ENCODE results near the gene SARM1. TPM values are rescaled to one million over a fixed set of nuclear protein-coding genes. Genes with fewer than 3 reads are reported as not detected.

Gene SARM1
- total and polyA plus RNA-seq, 4 donors, result 13.1 to 52.0 (median 34.3) TPM

DNA sequence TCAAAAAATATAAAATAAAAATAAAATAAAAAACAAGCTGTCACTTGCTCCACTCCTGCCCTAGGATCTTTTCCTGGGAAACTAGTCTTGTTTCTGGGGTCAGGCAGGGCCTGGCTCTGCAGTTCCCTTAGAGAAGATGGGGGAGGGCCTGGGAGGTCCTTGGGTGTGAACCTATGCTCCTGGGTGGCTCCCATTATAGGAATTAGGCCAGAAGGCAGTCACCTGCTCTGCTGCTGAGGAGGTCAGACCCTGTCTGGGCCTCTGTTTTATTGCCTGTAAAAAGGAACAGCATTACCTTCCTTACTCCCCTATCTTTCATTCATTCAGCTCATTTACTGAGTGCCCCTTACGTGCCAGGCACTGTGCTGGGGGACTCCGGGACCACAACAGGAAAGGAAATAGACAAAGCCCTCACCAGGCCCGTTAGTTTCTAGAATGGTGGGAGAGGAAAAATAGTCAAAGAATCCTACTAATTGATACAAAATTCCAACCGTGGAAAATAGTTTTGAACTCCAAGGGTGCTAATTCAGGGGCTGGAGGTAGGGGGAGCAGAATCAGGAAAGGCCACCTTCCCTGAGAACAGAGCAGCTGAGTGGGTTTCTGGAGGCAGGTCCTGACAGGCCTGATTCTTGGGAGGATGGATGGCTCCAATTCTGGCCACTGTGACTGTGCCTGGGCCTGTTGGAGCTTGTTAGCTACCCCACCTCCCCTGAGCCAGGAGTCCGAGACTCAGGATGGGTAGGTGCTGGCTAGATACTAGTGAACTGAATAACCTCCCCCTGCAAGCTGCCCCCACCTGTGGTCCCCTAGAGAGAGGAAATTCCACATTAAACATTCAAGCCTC is 35.9 kb downstream of the SARM1 start:
- peaks cover 25% of the 10 kb centered on the region for H3K4me1 ChIP-seq (ENCODE audit: control insufficient read depth, insufficient read depth, low read length)
- no peak for DNase-seq (ENCODE audit: low read depth in 4 of 6, low spot score in 6 of 6)
- no peaks in the 10 kb centered on the region for H3K27me3 ChIP-seq (ENCODE audit: control insufficient read depth, insufficient read depth, low read length)
- no peaks in the 10 kb centered on the region for H3K36me3 ChIP-seq (ENCODE audit: control insufficient read depth, insufficient read depth, low read length)
- no peaks in the 10 kb centered on the region for H3K9me3 ChIP-seq (ENCODE audit: control insufficient read depth, insufficient read depth, low read length)
- no peak overlapping the region for H3K4me3 ChIP-seq (ENCODE audit: low read depth, low read length)
- no peak overlapping the region for H3K27ac ChIP-seq (ENCODE audit: low read depth, low read length)
- no CpG with 5 or more reads among the region's 5 CpGs for WGBS (ENCODE audit: insufficient coverage)

- H3K27me3 ChIP-seq (ENCODE audit: control insufficient read depth, insufficient read depth, low read length), result no peaks in the 10 kb centered on the region
- H3K4me1 ChIP-seq (ENCODE audit: control insufficient read depth, insufficient read depth, low read length), result peaks cover 25% of the 10 kb centered on the region
- H3K4me3 ChIP-seq (ENCODE audit: low read depth, low read length), result no peak overlapping the region
- H3K27ac ChIP-seq (ENCODE audit: low read depth, low read length), result no peak overlapping the region
- WGBS (ENCODE audit: insufficient coverage), result 92% methylated on average over 1 of the region's 1 CpG
- no peaks in the 10 kb centered on the region for H3K9me3 ChIP-seq (ENCODE audit: control insufficient read depth, insufficient read depth, low read length)
- DNase-seq (ENCODE audit: low read depth in 4 of 6, low spot score in 6 of 6), result no peak
- H3K36me3 ChIP-seq (ENCODE audit: control insufficient read depth, insufficient read depth, low read length), result no peaks in the 10 kb centered on the region
Observed at GRCh38 chr17:28407974-28408306, 36.4 kb downstream of the SARM1 start.

- Histone ChIP-seq H3K36me3 (ENCODE audit: control insufficient read depth, insufficient read depth, low read length) (no peaks in the 10 kb centered on the region), H3K27me3 (ENCODE audit: control insufficient read depth, insufficient read depth, low read length) (peaks cover 7% of the 10 kb centered on the region), H3K9me3 (ENCODE audit: control insufficient read depth, insufficient read depth, low read length) (no peaks in the 10 kb centered on the region), H3K27ac (ENCODE audit: low read depth, low read length) (no peak overlapping the region), H3K4me3 (ENCODE audit: low read depth, low read length) (no peak overlapping the region), H3K4me1 (ENCODE audit: control insufficient read depth, insufficient read depth, low read length) (no peaks in the 10 kb centered on the region)
- no CpG with 5 or more reads among the region's 3 CpGs for WGBS (ENCODE audit: insufficient coverage)
- DNase-seq (ENCODE audit: low read depth in 4 of 6, low spot score in 6 of 6), result no peak
Observed at GRCh38 chr17:28412099-28412498, 40.6 kb downstream of the SARM1 start.

GRCh38 chr17:28413804-28414203 is 42.3 kb downstream of the SARM1 start:
- WGBS (ENCODE audit: insufficient coverage), result 79% methylated on average over 3 of the region's 7 CpGs
- no peaks in the 10 kb centered on the region for H3K36me3 ChIP-seq (ENCODE audit: control insufficient read depth, insufficient read depth, low read length)
- DNase-seq (ENCODE audit: low read depth in 4 of 6, low spot score in 6 of 6), result no peak
- no peaks in the 10 kb centered on the region for H3K9me3 ChIP-seq (ENCODE audit: control insufficient read depth, insufficient read depth, low read length)
- H3K27me3 ChIP-seq (ENCODE audit: control insufficient read depth, insufficient read depth, low read length), result peaks cover 7% of the 10 kb centered on the region
- no peak overlapping the region for H3K27ac ChIP-seq (ENCODE audit: low read depth, low read length)
- H3K4me1 ChIP-seq (ENCODE audit: control insufficient read depth, insufficient read depth, low read length), result no peaks in the 10 kb centered on the region
- no peak overlapping the region for H3K4me3 ChIP-seq (ENCODE audit: low read depth, low read length)

DNA sequence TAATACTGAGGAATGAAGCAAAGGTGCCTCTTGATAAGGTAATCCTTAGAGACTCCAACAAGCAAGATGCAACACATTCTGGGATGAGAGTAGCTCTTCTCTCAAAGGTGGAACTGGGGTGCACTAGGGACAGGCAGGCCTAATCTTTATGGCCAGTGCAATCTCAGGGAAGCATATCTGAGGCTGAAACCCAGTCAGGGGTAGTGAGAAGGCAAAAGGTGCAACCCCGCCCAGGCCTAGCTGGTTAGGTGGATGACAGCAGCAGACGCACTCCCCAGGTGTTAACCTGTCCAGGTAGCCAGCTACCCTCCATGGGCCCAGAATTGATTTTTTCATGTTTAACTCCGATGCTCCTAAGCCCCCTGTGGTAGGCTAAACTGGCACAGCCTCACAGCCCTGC is 44.4 kb downstream of the SARM1 start:
- Histone ChIP-seq H3K27me3 (ENCODE audit: control insufficient read depth, insufficient read depth, low read length) (peaks cover 7% of the 10 kb centered on the region), H3K27ac (ENCODE audit: low read depth, low read length) (no peak overlapping the region), H3K36me3 (ENCODE audit: control insufficient read depth, insufficient read depth, low read length) (no peaks in the 10 kb centered on the region), H3K4me3 (ENCODE audit: low read depth, low read length) (no peak overlapping the region), H3K4me1 (ENCODE audit: control insufficient read depth, insufficient read depth, low read length) (no peaks in the 10 kb centered on the region), H3K9me3 (ENCODE audit: control insufficient read depth, insufficient read depth, low read length) (no peaks in the 10 kb centered on the region)
- 92% methylated on average over 3 of the region's 3 CpGs for WGBS (ENCODE audit: insufficient coverage)
- DNase-seq (ENCODE audit: low read depth in 4 of 6, low spot score in 6 of 6), result no peak

- Histone ChIP-seq H3K36me3 (ENCODE audit: control insufficient read depth, insufficient read depth, low read length) (no peaks in the 10 kb centered on the region), H3K27me3 (ENCODE audit: control insufficient read depth, insufficient read depth, low read length) (peaks cover 7% of the 10 kb centered on the region), H3K4me3 (ENCODE audit: low read depth, low read length) (no peak overlapping the region), H3K4me1 (ENCODE audit: control insufficient read depth, insufficient read depth, low read length) (no peaks in the 10 kb centered on the region), H3K9me3 (ENCODE audit: control insufficient read depth, insufficient read depth, low read length) (no peaks in the 10 kb centered on the region), H3K27ac (ENCODE audit: low read depth, low read length) (no peak overlapping the region)
- 23% methylated on average over 12 of the region's 13 CpGs for WGBS (ENCODE audit: insufficient coverage)
- DNase-seq (ENCODE audit: low read depth in 4 of 6, low spot score in 6 of 6), result no peak
Observed at GRCh38 chr17:28416703-28417311, 45.3 kb downstream of the SARM1 start.

DNA sequence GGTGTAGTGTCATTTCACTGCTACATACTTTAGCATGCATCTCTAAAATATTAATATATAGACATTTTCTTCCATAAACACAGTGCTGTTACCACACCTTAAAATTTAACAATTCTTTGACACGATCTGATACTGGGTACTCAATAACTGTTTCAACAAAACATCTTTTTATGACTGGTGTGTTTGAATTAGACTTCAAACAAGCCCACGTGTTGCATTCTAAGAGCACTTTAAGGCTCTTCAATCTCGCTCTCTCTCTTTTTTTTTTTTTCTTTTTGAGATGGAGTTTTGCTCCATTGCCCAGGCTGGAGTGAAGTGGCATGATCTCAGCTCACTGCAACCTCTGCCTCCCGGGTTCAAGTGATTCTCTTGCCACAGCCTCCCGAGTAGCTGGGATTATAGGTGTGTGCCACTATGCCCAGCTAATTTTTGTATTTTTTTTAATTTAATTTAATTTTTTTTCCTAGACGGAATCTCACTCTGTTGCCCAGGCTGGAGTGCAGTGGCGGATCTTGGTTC is 50.4 kb downstream of the SARM1 start:
- Histone ChIP-seq H3K27me3 (ENCODE audit: control insufficient read depth, insufficient read depth, low read length) (no peaks in the 10 kb centered on the region), H3K27ac (ENCODE audit: low read depth, low read length) (no peak overlapping the region), H3K36me3 (ENCODE audit: control insufficient read depth, insufficient read depth, low read length) (no peaks in the 10 kb centered on the region), H3K4me3 (ENCODE audit: low read depth, low read length) (no peak overlapping the region), H3K4me1 (ENCODE audit: control insufficient read depth, insufficient read depth, low read length) (no peaks in the 10 kb centered on the region), H3K9me3 (ENCODE audit: control insufficient read depth, insufficient read depth, low read length) (no peaks in the 10 kb centered on the region)
- WGBS (ENCODE audit: insufficient coverage), result no CpG with 5 or more reads among the region's 7 CpGs
- no peak for DNase-seq (ENCODE audit: low read depth in 4 of 6, low spot score in 6 of 6)

GRCh38 chr17:28425206-28425605 is 53.7 kb downstream of the SARM1 start:
- Histone ChIP-seq H3K27ac (ENCODE audit: low read depth, low read length) (no peak overlapping the region), H3K36me3 (ENCODE audit: control insufficient read depth, insufficient read depth, low read length) (no peaks in the 10 kb centered on the region), H3K27me3 (ENCODE audit: control insufficient read depth, insufficient read depth, low read length) (no peaks in the 10 kb centered on the region), H3K9me3 (ENCODE audit: control insufficient read depth, insufficient read depth, low read length) (peaks cover 2% of the 10 kb centered on the region), H3K4me3 (ENCODE audit: low read depth, low read length) (no peak overlapping the region), H3K4me1 (ENCODE audit: control insufficient read depth, insufficient read depth, low read length) (no peaks in the 10 kb centered on the region)
- DNase-seq (ENCODE audit: low read depth in 4 of 6, low spot score in 6 of 6), result no peak
- WGBS (ENCODE audit: insufficient coverage), result 82% methylated on average over 12 of the region's 13 CpGs

DNA sequence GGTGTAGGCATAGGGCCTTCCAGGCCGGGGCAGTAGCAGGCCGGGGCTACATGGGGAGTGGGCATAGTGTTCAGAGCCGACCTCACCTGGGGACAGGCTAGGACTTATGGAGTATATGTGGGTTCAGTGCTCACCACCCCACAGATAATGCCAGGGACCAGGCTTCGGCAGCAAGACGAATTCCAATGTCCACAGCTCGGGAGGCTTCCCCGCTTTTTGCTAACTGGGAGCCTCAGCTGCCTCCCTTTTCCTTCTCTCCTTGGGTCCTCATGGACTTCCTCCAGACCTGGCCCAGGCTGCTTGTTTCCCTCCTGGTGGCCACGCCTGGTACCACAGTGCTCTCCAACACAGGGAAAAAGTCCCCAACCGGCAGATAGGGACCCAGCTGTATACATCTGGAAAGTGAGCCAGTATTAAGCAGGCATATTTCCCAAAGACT is 54.6 kb downstream of the SARM1 start:
- Histone ChIP-seq H3K9me3 (ENCODE audit: control insufficient read depth, insufficient read depth, low read length) (peaks cover 2% of the 10 kb centered on the region), H3K27ac (ENCODE audit: low read depth, low read length) (no peak overlapping the region), H3K4me1 (ENCODE audit: control insufficient read depth, insufficient read depth, low read length) (no peaks in the 10 kb centered on the region), H3K4me3 (ENCODE audit: low read depth, low read length) (no peak overlapping the region), H3K27me3 (ENCODE audit: control insufficient read depth, insufficient read depth, low read length) (no peaks in the 10 kb centered on the region), H3K36me3 (ENCODE audit: control insufficient read depth, insufficient read depth, low read length) (no peaks in the 10 kb centered on the region)
- no peak for DNase-seq (ENCODE audit: low read depth in 4 of 6, low spot score in 6 of 6)
- 80% methylated on average over 8 of the region's 9 CpGs for WGBS (ENCODE audit: insufficient coverage)

DNA sequence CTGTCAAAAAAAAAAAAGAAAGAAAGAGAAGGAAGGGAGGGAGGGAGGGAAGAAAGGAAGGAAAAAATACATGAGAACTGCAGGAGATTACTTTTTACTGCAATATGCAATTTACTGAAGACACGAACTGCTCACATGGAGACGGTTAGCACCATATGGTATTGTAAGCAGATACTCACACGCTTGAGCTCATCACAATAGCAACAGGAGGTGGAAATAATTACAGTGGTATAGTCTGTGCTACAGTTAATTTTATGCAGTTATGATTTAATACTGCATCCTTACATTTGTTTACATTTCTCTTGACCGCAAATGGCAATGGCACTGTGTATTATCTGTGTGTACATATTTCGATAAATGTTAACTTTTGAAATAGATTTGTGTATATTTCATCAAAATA is 55.9 kb downstream of the SARM1 start:
- peaks cover 2% of the 10 kb centered on the region for H3K9me3 ChIP-seq (ENCODE audit: control insufficient read depth, insufficient read depth, low read length)
- no CpG with 5 or more reads among the region's 5 CpGs for WGBS (ENCODE audit: insufficient coverage)
- H3K27me3 ChIP-seq (ENCODE audit: control insufficient read depth, insufficient read depth, low read length), result no peaks in the 10 kb centered on the region
- no peak overlapping the region for H3K4me3 ChIP-seq (ENCODE audit: low read depth, low read length)
- peak in 2 of 6 donors; percentile 35 to 83 for DNase-seq (ENCODE audit: low read depth in 4 of 6, low spot score in 6 of 6)
- no peak overlapping the region for H3K27ac ChIP-seq (ENCODE audit: low read depth, low read length)
- H3K4me1 ChIP-seq (ENCODE audit: control insufficient read depth, insufficient read depth, low read length), result no peaks in the 10 kb centered on the region
- H3K36me3 ChIP-seq (ENCODE audit: control insufficient read depth, insufficient read depth, low read length), result no peaks in the 10 kb centered on the region
